GM12872 (cell line): ENCODE data around the gene GRIK3.

Experiments used
- TF ChIP-seq, protein P1 (sequence below): IDR thresholded peaks from 3 replicates; pipeline ENCODE4 v1.5.1; 2011; ENCODE audit warnings: low read depth, mild to moderate bottlenecking, low read length, moderate library complexity; ENCODE audit not compliant: insufficient read depth

Gene GRIK3

DNA sequence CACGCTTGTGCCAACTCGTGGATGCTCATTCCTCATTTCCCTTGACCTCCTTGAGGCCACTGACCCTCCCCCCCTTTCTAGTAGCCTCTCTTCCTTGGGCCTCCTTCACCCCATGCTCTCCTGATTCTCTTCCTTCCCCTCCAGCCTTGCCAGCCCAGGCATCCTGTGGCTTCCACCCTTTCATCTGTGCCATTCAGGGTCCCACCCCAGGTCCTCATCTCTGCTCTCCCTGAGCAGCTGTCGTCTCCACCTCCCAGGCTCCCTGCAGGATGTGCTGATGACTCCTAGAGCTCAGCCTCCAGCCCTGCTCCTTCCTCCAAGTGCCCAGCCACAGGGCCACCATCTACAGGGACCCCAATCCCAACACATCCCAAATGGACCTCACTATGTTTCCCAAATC lies 197.4 kb downstream of the GRIK3 start:
- TF ChIP-seq, protein P1, sequence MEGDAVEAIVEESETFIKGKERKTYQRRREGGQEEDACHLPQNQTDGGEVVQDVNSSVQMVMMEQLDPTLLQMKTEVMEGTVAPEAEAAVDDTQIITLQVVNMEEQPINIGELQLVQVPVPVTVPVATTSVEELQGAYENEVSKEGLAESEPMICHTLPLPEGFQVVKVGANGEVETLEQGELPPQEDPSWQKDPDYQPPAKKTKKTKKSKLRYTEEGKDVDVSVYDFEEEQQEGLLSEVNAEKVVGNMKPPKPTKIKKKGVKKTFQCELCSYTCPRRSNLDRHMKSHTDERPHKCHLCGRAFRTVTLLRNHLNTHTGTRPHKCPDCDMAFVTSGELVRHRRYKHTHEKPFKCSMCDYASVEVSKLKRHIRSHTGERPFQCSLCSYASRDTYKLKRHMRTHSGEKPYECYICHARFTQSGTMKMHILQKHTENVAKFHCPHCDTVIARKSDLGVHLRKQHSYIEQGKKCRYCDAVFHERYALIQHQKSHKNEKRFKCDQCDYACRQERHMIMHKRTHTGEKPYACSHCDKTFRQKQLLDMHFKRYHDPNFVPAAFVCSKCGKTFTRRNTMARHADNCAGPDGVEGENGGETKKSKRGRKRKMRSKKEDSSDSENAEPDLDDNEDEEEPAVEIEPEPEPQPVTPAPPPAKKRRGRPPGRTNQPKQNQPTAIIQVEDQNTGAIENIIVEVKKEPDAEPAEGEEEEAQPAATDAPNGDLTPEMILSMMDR, result no peak

DNA sequence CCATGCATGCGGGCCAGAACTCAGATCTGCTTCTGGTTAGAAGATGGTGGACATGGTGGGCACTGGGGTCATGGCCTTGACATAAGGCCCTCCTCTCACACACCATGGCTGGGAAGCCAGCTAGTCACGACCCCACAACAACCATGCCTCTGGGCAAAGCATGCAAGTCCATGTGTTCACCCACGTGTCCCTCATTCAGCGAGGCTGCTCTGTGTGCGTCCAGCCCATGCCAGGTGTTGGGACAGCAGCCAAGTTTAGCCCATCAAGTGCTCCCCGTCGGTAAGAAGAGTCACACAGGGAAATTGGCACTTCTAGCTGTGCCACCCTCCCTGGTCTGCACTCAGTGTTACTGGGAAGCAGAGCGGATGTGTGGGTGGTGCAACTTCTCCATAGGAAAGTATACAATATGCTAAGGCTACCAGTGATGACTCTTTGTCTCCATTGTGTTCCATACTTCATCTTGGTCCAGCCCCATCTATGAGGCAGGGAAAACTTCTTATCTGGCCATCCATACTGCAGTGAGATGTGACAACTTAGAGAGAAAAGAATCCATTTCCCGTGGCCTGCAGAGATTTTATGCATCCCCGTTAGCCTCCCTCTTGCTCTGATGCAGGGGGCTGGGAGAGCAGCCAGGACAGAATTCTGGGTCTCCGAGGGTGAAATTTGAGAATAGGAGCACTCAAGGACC lies 198.0 kb downstream of the GRIK3 start:
- TF ChIP-seq, protein P1, result no peak

DNA sequence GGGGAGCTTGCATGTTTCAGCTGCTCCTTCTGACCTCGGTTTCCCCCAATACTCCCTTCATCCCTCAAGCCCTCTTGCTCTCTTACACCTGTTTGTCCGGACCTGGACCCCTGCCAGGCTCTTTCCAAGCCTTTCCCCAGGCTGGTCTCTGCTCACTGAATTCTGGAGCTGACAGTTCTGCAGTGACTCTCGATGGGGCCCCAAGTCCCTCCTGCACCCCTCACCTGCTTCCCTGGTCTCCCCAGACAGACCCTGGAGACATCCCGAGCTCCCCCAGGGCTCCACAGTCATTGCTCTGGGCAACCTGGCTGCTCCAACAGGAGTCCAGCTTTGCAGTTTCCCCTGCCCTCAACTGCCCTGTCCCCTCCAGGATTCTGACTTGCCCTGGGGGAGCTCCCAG lies 198.6 kb downstream of the GRIK3 start:
- TF ChIP-seq, protein P1, result no peak

DNA sequence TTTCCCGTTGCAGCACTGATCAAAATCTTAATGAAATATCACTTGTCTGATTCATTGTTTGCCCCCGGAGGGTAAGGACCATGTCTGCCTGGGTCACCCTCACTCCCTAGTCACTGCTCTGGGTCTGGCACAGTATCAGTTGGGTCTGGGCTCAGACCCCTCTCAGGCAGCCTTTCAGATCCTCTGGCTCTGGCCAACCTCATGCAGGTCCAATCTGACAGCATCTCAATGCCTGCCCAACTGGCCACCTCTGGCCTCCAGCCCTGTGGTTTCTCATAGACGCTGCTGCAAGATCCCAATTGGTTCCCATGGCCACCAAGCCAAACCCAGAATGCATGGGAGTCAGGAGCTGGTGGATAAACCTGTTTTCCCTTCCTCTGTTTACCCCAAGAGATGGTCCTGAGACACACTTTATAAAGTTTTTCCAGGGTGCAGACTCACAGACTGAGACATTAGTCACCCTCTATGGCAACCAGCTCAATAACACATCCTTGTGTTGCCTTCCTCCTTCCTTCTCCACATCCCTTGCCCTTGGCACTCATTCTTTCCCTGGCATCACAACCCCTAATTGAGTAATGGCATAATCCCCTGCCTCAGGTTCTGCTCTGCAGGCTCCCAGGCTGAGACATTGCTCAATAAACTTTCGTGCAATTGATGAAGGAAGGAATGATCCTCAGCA lies 199.2 kb downstream of the GRIK3 start:
- TF ChIP-seq, protein P1, result no peak

DNA sequence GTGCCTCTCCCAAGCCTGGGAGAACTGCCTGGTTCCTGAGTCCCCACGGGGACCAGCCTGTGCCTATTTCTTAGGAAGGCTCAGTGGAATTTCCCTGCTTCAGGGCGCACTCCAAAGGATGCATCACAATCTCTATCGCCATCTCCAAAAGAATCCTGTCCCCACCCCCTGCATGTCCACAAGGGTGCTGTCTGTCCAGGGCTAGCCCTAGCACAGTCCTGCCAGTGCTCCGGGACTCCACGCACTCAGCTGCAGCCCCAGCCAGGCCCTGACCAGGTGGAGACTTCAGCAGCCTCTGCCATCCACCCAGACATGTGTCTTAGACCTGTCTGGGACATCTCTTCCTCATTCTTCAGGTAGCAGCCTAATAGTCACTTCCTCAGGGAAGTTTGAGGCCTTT lies 199.7 kb downstream of the GRIK3 start:
- TF ChIP-seq, protein P1, result no peak

DNA sequence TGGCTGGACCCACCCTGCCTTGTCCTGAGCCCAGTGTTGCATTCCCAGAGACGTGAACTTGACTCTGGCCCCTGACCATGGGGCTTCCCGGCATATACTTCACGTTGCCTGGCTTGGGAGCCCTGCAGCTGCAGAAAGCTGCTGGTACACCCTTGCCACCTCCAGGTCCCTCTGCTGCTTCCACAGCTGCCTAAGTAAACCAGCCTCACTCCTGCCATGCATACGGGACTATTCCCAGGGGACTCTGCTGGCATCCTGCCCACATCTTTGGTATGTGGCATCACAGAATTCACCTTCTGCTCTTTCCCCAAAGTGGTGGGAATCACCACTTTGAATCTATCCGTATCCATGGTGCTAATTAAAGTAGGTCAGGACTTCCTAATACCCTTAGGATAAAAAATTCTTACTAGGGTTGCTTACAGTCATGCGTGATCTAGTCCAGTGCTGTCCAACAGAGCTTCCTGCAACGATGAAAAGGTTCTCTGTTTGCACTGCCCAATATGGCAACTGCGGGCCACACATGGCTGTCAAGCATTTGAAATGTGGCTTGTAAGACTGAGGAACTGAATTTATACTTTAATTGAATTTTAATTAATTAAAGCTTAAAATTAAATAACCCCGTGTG lies 203.0 kb downstream of the GRIK3 start:
- TF ChIP-seq, protein P1, result no peak

DNA sequence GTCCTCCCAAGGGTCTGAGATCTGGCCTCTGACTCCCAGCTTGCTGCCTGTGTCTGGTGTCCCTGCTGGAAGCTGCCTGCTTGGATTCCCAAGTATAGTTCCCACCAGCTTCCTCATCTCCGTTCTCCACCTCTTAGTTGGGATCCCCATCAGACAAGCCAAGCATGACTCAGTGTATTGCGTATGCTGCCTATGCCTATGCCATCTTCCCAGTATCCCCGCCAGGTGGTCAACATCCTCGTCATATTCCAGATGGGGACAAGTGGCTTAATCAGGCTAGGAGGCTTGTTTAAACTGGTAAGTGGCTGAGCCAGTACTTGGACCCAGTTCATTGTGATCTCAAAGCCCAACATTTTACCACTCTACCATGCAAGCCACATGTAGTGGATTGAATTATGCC lies 204.4 kb downstream of the GRIK3 start:
- TF ChIP-seq, protein P1, result no peak
